OCI-LY3 (cell line): ENCODE data around the gene PTPRN2.

Source experiments
- CTCF ChIP-seq: fragments of 200-600, 300-600 bp; sonication (generic); IDR thresholded peaks from 2 replicates; pipeline ENCODE4 v1.5.1; 2014; ENCODE audit warnings: antibody characterized with exemption, low read length, low read depth
- EZH2phosphoT487 ChIP-seq: fragments of 200-600 bp; shearing (Covaris generic); IDR thresholded peaks from 2 replicates; pipeline ENCODE4 v1.6.1; 2018; ENCODE audit warnings: antibody characterized with exemption, mixed run types, low read depth

- no peak for TF ChIP-seq CTCF
- TF ChIP-seq EZH2phosphoT487 = no peak
These were observed 596.8 kb downstream of the PTPRN2 start for GRCh38 chr7:157990881-157991250.
